Liver (tissue), 2 donors: Measurements from ENCODE around the gene CFDP1.

Experiments
- TF ChIP-seq, protein P1 (sequence below): fragments of 150-350 bp; IDR thresholded peaks from 2 replicates; pipeline ENCODE4 v1.5.1; 2017; ENCODE audit warnings: improper control_type of control experiment, low read depth, low read length; ENCODE audit not compliant: missing input control
- TF ChIP-seq, protein P2 (sequence below): IDR thresholded peaks from 2 replicates; pipeline ENCODE4 v1.6.1; 2016; ENCODE audit warnings: antibody characterized with exemption, mild to moderate bottlenecking
- TF ChIP-seq, protein P3 (sequence below): IDR thresholded peaks from 2 replicates; pipeline ENCODE4 v1.6.1; 2016; ENCODE audit warnings: antibody characterized with exemption
- donor health status: healthy.

DNA sequence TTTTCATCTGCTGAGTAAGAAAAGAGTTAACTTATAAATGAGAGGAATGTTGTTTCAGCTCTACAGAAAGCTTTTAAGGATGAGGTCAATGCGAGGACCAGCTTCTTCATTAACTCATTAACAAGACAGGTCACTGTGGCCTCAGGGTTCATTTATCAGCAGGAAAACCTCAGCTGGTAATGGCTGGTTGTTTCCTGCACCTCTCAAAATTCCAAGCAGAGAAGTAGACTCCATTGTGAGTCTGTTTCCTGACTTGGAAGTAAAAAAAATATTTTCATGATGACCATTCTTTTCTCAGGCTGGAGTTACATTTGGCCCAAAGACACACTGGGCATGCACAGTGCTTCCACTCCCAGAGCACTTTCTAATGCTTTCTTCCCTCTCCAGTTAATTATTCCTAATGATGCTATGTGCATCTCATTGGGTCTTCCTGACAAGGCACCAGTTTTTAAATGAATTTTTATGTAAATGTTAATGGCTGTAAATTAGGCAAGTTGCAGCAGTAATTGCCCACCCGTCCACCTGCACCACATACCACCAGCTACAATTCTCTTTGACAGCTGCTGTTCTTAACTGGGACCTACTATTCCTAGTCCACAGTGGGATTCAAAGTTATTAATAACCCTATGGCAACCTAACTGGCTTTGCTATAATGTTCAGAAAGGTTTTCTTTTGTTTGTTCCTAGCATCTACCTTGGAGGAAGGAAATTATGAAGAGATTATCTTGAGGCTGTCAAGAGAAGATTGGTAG is 92.4 kb downstream of the CFDP1 start:
- TF ChIP-seq, protein P1, sequence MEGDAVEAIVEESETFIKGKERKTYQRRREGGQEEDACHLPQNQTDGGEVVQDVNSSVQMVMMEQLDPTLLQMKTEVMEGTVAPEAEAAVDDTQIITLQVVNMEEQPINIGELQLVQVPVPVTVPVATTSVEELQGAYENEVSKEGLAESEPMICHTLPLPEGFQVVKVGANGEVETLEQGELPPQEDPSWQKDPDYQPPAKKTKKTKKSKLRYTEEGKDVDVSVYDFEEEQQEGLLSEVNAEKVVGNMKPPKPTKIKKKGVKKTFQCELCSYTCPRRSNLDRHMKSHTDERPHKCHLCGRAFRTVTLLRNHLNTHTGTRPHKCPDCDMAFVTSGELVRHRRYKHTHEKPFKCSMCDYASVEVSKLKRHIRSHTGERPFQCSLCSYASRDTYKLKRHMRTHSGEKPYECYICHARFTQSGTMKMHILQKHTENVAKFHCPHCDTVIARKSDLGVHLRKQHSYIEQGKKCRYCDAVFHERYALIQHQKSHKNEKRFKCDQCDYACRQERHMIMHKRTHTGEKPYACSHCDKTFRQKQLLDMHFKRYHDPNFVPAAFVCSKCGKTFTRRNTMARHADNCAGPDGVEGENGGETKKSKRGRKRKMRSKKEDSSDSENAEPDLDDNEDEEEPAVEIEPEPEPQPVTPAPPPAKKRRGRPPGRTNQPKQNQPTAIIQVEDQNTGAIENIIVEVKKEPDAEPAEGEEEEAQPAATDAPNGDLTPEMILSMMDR = no peak
- TF ChIP-seq, protein P2, sequence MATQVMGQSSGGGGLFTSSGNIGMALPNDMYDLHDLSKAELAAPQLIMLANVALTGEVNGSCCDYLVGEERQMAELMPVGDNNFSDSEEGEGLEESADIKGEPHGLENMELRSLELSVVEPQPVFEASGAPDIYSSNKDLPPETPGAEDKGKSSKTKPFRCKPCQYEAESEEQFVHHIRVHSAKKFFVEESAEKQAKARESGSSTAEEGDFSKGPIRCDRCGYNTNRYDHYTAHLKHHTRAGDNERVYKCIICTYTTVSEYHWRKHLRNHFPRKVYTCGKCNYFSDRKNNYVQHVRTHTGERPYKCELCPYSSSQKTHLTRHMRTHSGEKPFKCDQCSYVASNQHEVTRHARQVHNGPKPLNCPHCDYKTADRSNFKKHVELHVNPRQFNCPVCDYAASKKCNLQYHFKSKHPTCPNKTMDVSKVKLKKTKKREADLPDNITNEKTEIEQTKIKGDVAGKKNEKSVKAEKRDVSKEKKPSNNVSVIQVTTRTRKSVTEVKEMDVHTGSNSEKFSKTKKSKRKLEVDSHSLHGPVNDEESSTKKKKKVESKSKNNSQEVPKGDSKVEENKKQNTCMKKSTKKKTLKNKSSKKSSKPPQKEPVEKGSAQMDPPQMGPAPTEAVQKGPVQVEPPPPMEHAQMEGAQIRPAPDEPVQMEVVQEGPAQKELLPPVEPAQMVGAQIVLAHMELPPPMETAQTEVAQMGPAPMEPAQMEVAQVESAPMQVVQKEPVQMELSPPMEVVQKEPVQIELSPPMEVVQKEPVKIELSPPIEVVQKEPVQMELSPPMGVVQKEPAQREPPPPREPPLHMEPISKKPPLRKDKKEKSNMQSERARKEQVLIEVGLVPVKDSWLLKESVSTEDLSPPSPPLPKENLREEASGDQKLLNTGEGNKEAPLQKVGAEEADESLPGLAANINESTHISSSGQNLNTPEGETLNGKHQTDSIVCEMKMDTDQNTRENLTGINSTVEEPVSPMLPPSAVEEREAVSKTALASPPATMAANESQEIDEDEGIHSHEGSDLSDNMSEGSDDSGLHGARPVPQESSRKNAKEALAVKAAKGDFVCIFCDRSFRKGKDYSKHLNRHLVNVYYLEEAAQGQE = no peak
- TF ChIP-seq, protein P3, sequence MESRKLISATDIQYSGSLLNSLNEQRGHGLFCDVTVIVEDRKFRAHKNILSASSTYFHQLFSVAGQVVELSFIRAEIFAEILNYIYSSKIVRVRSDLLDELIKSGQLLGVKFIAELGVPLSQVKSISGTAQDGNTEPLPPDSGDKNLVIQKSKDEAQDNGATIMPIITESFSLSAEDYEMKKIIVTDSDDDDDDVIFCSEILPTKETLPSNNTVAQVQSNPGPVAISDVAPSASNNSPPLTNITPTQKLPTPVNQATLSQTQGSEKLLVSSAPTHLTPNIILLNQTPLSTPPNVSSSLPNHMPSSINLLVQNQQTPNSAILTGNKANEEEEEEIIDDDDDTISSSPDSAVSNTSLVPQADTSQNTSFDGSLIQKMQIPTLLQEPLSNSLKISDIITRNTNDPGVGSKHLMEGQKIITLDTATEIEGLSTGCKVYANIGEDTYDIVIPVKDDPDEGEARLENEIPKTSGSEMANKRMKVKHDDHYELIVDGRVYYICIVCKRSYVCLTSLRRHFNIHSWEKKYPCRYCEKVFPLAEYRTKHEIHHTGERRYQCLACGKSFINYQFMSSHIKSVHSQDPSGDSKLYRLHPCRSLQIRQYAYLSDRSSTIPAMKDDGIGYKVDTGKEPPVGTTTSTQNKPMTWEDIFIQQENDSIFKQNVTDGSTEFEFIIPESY = no peak
